Right renal cortex interstitium (tissue), 3 donors: Measurements from ENCODE around the gene PIGM. TPM values are rescaled to one million over a fixed set of nuclear protein-coding genes. Genes with fewer than 3 reads are reported as not detected.
A peak's percentile ranks its signal among the peaks of the same experiment; 100 is the strongest.

Source experiments
- DNase-seq, 3 donors: peaks; one replicate each; pipeline ENCODE4 v3.0.0-alpha.2; 2013; ENCODE audit warnings: low read depth in 3 of 3, low spot score in 2 of 3
- polyA plus RNA-seq, 3 donors: library from polyadenylated mRNA; unstranded; fragments of 120-200 nt; gene quantifications; one replicate each; pipeline ENCODE4 v1.2.1, GENCODE V29; 2013; ENCODE audit not compliant: insufficient read length in 3 of 3

Gene PIGM
- polyA plus RNA-seq, 3 donors, result 11.5 to 12.2 (median 11.9) TPM

- DNase-seq, result no peak
Observed at GRCh38 chr1:160022330-160023310, 9.2 kb downstream of the PIGM start.

GRCh38 chr1:160021376-160022074, 10.3 kb downstream of the PIGM start:
- no peak for DNase-seq

- DNase-seq, result no peak
Observed at GRCh38 chr1:160020196-160020595, 11.6 kb downstream of the PIGM start.

- DNase-seq, result no peak
Observed at GRCh38 chr1:160018900-160019299, 12.9 kb downstream of the PIGM start.

GRCh38 chr1:160018347-160018746, 13.4 kb downstream of the PIGM start:
- DNase-seq, result no peak

- DNase-seq, result no peak
Observed at GRCh38 chr1:160017592-160017991, 14.2 kb downstream of the PIGM start.

GRCh38 chr1:160011781-160012180, 20.0 kb downstream of the PIGM start:
- DNase-seq, result no peak

GRCh38 chr1:160009801-160010200, 22.0 kb downstream of the PIGM start:
- no peak for DNase-seq

GRCh38 chr1:160009081-160009480, 22.7 kb downstream of the PIGM start:
- no peak for DNase-seq

- DNase-seq, result peak in 2 of 3 donors; percentile 7 to 25
Observed at GRCh38 chr1:160007577-160008200, 24.1 kb downstream of the PIGM start.

GRCh38 chr1:160006312-160006940, 25.4 kb downstream of the PIGM start:
- DNase-seq, result no peak

GRCh38 chr1:160005070-160005469, 26.7 kb downstream of the PIGM start:
- DNase-seq, result no peak

GRCh38 chr1:160004425-160004824, 27.4 kb downstream of the PIGM start:
- no peak for DNase-seq

- no peak for DNase-seq
Observed at GRCh38 chr1:160004001-160004400, 27.8 kb downstream of the PIGM start.

GRCh38 chr1:160001440-160001839, 30.4 kb downstream of the PIGM start:
- DNase-seq, result no peak

GRCh38 chr1:159999204-159999603, 32.6 kb downstream of the PIGM start:
- no peak for DNase-seq

- no peak for DNase-seq
Observed at GRCh38 chr1:159996653-159997052, 35.1 kb downstream of the PIGM start.

- no peak for DNase-seq
Observed at GRCh38 chr1:159994896-159995295, 36.9 kb downstream of the PIGM start.

GRCh38 chr1:159993911-159994310, 37.9 kb downstream of the PIGM start:
- DNase-seq, result no peak

- DNase-seq, result no peak
Observed at GRCh38 chr1:159992161-159992560, 39.6 kb downstream of the PIGM start.

- no peak for DNase-seq
Observed at GRCh38 chr1:159991513-159991912, 40.3 kb downstream of the PIGM start.
